ENCODE results near the gene NTRK3.

DNA sequence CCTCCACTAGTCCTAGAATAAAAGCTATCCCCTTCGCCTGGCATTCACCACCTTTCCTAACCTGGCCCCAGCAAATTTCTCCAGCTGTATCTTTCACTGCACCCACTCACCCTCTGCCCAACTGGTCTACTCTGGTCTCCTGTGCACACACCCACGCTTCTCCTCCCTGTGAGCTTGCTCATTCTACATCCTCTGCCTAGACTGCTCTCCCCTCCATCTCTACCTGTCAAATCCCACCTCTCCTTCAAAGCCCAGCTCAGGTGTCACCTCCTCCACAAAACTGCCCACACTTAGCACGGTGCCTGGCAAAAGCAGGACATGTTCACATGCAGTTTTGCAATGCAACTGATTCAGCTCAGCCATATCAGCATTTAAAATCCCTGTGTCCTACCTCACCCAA is 45.8 kb upstream of the NTRK3 start:
- TF ChIP-seq, protein P1, sequence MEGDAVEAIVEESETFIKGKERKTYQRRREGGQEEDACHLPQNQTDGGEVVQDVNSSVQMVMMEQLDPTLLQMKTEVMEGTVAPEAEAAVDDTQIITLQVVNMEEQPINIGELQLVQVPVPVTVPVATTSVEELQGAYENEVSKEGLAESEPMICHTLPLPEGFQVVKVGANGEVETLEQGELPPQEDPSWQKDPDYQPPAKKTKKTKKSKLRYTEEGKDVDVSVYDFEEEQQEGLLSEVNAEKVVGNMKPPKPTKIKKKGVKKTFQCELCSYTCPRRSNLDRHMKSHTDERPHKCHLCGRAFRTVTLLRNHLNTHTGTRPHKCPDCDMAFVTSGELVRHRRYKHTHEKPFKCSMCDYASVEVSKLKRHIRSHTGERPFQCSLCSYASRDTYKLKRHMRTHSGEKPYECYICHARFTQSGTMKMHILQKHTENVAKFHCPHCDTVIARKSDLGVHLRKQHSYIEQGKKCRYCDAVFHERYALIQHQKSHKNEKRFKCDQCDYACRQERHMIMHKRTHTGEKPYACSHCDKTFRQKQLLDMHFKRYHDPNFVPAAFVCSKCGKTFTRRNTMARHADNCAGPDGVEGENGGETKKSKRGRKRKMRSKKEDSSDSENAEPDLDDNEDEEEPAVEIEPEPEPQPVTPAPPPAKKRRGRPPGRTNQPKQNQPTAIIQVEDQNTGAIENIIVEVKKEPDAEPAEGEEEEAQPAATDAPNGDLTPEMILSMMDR (conservative IDR thresholded peaks at IDR 0.05; ENCODE audit: low read length): no peak
- no peak for TF ChIP-seq EZH2phosphoT487 (IDR thresholded peaks at IDR 0.05; ENCODE audit: borderline replicate concordance)

Data from Loucy (cell line).